Fibroblast of villous mesenchyme (primary cell): ENCODE measurements around the gene CDRT15L2. TPM values are rescaled to one million over a fixed set of nuclear protein-coding genes. Genes with fewer than 3 reads are reported as not detected.
"Not testable (repeated sequence)": the region's sequence is repeated elsewhere in the genome, so short reads cannot be mapped to it uniquely, and the experiment has no call there.

Experiments used
- DNase-seq: peaks from one replicate; pipeline ENCODE4 v3.0.0-alpha.2; 2010; ENCODE audit warnings: low read depth
- H3K4me3 ChIP-seq: 2 replicates; pipeline ENCODE4 v1.5.1; 2011; ENCODE audit warnings: low read depth, mild to moderate bottlenecking, low read length
- total RNA-seq: library from RNA; depleted of rRNA; stranded (reverse); fragments of >200 nt; gene quantifications from 2 replicates; pipeline ENCODE4 v1.2.3, GENCODE V29; 2012

CDRT15L2 gene
- not detected in 2 replicates for total RNA-seq

- DNase-seq = not testable (repeated sequence)
These were observed at the start of gene CDRT15L2 for GRCh38 chr17:20579424-20579823. Gene CDRT15L2, plus strand, starts transcription at chr17:20579724. Its CDS starts 20 bp downstream, at chr17:20579744.

GRCh38 chr17:20530104-20530503, 49.4 kb upstream of the CDRT15L2 start:
- DNase-seq, H3K4me3 ChIP-seq: not testable (repeated sequence)

More at GRCh38 chr17:20579424-20579823, at the start of gene CDRT15L2:
- not testable (repeated sequence) for H3K4me3 ChIP-seq

DNA sequence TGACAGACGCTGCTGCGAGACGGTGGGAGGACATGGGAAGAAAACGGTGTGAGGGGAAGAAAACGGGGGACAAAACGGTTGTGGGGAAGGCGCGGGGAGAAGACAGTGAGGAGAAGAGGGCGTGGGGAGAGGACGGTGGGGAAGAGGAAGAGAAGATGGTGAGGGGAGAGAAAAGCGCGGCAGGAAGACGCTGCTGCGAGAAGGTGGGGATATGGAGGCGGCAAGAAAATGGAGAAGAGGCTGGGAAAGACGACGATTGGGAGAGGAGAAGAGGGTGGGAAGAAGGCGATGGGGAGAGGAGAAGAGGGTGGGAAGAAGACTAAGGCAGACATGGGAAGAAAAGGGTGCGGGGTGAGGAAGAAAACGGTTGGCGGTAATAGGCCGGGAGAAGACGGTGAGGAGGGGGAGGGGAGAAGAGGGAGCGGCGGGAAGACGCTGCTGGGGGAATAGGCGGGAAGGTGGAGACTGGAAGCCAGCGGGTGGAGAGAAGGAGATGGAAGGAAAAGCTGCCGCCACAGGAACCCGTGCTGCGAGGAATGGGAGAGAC, 46.9 kb upstream of the CDRT15L2 start:
- DNase-seq = peak; percentile 50
- peak overlapping the region; percentile 63 for H3K4me3 ChIP-seq

DNA sequence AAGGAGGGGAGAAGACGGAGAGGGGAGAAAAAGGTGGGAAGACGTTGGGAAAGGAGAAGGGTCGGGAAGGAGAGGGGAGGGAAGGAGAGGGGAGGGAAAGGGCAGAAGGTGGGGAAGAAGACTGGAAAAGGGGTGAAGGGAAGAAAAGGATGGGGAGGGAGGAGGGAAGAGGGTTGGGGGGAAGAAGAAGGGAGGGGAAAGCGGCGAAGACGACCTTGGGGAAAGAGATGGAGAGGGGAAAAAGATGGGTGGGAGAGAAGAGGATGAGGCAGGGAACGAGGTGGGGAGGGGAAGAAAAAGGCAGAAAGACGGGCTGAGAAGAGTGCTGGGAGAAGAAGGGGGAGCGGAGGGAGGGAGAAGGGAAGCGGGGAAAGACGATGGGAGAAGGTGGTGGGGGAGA, 46.3 kb upstream of the CDRT15L2 start:
- not testable (repeated sequence) for DNase-seq
- H3K4me3 ChIP-seq = peak overlapping the region; percentile 63

DNA sequence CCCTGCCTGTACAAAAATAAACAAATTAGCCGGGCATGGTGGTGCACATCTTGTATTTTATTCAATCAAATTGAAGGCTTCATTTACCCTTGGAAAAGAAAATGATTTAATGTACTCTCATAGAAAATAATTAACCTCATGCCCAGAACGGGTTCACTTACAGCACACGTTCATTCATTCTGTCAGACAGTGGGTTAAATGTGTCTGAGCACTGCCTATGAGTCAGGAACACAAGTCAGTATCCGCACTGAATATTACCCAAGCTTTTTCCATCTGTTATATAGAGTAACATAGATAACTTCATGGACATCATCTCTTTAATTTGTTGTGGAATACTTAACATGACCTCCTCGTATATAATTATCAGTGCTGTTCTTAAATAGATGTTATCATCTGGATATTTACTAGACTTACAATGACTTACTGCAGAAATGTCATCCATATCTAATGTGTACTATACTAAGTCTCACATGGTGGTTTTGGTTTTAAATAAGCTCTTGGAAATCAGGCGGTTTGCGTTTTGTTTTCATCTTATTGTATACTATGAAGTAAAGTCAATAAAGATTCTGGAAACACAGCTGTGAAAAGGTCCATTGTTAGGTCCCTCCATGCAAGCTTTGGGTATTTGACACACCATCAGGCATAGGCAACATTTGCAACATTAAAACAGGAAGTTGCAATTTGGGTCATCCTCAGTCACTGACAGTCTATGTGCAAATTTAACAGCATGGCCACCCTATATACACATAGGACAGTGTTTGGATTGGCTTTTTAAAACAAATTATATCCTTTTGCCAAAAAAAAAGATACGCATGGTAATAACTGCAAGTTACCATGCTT, 44.6 kb upstream of the CDRT15L2 start:
- DNase-seq = peak; percentile 9
- not testable (repeated sequence) for H3K4me3 ChIP-seq

GRCh38 chr17:20540414-20540813, 39.1 kb upstream of the CDRT15L2 start:
- not testable (repeated sequence) for DNase-seq, H3K4me3 ChIP-seq

DNA sequence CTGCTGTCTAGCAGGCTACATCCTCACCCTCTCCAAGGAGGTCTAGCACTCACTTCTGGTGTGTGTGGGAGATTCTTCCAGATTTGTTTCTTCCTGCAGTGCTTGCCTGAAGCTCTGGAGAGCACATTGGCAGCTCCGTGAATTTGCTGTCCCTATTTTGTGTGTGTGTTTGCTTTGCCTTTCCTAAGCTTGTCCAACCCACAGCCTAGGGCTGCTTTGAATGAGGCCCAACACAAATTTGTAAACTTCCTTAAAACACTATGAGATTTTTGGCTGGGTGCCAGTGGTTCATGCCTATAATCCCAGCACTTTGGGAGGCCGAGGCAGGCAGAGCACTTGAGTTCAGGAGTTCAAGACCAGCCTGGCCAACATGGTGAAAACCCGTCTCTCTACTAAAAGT, 38.7 kb upstream of the CDRT15L2 start:
- DNase-seq = peak; percentile 4
- not testable (repeated sequence) for H3K4me3 ChIP-seq

- not testable (repeated sequence) for H3K4me3 ChIP-seq
- DNase-seq = peak; percentile 8
These were observed 37.5 kb upstream of the CDRT15L2 start for GRCh38 chr17:20541853-20542546.

DNA sequence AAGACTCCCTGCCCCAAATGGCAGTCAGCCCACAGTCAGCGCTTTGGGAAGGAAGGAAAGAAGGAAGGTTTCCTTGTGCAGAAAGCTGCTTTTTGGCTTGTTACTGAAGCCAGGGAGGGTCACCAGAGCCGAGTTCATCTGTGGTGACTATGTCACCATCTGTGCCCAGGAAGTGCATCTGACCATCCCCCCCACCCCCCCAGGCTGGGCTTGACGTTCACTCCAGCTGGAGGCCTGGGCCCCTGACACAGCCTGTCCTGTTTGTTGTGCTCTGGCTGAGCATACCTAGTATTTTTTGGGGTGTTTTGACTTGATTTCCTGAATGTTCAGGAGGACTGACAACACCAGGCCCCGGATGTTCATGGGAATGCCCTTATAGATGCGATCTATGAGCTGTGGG, 31.6 kb upstream of the CDRT15L2 start:
- H3K4me3 ChIP-seq, DNase-seq: not testable (repeated sequence)

DNA sequence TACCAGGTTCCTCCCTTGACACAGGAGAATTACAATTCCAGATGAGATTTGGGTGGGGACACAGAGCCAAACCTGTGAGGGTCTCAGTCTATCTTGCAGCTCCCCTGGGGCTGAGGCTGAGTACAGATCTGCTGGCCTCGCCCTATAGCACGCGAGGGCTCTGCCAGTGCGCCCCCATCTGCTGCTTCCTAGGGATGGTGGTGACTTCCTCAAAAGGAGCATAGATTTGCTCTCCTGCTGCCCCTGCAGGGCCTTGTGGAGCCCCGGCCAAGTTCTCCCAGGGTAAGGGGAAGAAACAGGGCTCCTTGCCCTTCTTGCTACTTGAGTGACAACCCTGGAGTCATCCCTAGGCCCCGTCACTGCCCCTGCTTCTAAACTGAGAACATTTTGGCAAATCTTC, 26.6 kb upstream of the CDRT15L2 start:
- not testable (repeated sequence) for H3K4me3 ChIP-seq, DNase-seq

DNA sequence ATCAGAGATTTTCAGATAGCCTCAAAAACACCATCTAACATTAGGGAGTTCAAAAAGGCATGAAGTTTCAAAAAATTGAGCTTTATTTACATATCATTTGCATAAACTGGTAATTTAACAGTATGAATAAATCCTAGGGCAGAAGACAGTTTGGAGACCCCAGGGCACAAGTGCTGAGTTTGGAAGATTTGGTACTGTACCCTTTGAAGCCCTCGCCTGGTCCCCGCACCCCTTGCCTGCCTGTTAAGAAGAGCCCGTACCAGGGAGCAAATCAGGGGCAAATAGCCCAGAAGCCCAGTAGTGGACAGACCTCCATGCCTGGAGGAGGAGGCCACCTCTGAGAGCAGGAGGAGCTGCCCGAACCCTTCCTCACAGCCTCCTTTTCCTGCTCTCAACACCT, 24.8 kb upstream of the CDRT15L2 start:
- not testable (repeated sequence) for DNase-seq

DNA sequence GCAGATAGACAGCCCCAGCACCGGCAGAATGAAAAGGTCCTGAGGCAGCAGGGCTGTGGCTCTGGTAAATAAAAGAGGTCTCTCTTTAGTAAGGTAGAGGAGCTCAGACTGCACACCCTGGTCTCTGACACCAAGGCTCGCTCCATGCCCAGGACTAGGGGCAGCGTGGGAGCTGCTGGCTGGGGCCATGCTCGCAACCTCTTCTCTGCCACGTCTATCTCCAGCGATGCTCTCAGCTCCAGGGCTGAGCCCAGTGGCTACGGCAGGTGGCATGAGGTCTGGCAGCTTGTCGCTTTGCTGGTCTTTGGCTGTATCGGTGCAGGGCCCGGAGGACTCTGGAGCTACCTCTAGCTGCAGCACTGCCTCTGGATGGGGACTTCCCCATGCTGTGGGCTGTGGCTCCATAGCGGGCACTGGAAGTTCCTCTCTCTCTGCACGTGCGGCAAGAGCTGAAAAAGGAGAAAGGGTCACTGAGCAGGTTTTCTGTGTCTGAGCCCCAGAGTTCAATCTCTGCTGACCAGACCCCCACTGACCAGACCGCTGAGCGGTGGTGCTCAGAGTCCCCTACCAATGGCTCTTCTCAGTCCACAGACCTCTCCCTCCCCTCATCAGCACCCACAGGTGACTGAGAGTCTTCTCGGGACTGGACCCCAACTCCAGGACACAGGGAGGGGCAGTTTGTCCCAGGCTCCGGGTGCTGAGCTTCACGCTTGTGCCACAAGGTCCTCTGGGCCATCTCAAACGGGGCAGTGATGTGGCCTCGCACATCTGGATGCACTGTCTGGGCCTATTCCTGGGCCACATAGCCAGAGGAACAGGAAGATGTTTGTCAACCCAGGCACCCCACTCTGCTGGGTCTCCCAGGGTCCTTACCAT, 24.2 kb upstream of the CDRT15L2 start:
- not testable (repeated sequence) for H3K4me3 ChIP-seq, DNase-seq

More for the DNA sequence above, 24.8 kb upstream of the CDRT15L2 start:
- not testable (repeated sequence) for H3K4me3 ChIP-seq

DNA sequence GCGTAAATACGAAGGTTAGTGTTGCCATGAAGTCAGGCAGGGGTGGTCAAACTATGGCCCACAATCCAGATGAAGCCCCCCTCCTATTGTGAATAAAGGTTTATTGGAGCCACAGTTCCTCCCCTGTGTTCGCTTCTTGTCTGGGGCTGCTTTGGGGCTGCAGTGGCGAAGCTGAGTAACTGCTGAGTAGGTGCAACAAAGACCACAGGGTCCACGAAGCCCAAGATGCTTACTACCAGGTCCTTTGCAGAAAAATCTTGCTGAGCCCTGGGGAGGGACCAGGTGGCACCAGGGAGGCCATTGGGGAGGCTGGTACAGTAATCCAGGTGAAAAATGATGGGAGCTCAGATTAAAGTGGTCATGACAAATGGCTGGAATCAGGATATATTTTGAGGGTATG, 21.4 kb upstream of the CDRT15L2 start:
- not testable (repeated sequence) for DNase-seq, H3K4me3 ChIP-seq

DNA sequence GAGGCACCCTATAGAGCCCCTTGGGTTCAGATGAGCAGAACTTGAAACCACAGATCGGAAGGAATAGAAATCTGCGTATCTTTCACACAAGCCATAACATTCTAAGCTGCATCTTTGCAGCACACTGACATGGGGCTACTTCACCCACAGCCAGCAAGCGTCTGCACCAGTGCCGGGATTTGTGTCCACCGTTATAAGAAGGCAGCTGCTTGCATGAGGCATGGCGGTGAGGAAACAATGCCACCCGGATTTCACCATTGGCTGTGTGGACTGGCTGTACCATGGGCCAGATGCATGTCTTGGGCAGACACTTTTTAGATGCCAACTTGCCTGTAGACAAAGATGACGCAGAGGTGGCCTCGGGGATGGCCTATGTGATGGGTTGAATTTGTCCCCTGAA, 20.5 kb upstream of the CDRT15L2 start:
- DNase-seq, H3K4me3 ChIP-seq: not testable (repeated sequence)
